ENCODE data around the gene SMCHD1.

DNA sequence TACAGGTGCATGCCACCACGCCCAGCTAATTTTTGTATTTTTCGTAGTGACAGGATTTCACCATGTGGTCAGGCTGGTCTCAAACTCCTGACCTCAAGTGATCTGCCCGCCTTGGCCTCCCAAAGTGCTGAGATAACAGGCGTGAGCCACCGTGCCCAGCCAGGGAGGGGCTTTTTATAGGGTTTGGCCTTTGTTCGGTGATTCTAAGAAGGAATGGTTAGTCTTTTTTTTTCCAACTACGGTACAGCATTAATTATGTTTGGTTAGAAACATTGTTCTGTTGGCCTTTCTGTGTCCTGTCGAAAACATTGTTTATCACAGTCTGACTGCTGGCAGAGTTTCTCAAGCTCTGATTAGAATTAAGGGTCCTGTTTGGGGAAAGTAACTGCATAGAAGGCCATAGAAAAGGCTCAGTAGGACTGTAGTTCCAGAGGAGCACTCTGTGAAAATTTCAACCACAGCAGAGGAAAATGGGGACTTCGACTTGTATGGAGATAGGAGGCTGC, 19.3 kb upstream of the SMCHD1 start:
- TF ChIP-seq, protein P1, sequence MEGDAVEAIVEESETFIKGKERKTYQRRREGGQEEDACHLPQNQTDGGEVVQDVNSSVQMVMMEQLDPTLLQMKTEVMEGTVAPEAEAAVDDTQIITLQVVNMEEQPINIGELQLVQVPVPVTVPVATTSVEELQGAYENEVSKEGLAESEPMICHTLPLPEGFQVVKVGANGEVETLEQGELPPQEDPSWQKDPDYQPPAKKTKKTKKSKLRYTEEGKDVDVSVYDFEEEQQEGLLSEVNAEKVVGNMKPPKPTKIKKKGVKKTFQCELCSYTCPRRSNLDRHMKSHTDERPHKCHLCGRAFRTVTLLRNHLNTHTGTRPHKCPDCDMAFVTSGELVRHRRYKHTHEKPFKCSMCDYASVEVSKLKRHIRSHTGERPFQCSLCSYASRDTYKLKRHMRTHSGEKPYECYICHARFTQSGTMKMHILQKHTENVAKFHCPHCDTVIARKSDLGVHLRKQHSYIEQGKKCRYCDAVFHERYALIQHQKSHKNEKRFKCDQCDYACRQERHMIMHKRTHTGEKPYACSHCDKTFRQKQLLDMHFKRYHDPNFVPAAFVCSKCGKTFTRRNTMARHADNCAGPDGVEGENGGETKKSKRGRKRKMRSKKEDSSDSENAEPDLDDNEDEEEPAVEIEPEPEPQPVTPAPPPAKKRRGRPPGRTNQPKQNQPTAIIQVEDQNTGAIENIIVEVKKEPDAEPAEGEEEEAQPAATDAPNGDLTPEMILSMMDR (conservative IDR thresholded peaks at IDR 0.05; ENCODE audit: low read depth in 2 of 2), result no peak
- TF ChIP-seq CREB1 (CRISPR knock-in tag; IDR thresholded peaks at IDR 0.05; ENCODE audit: low read depth), result no peak
- TF ChIP-seq JUNB (IDR thresholded peaks at IDR 0.05; ENCODE audit: unreplicated experiment), result no peak
- TF ChIP-seq ZNF331 (CRISPR knock-in tag; IDR thresholded peaks at IDR 0.05; ENCODE audit: low read depth), result no peak
- no peak for TF ChIP-seq POLR2AphosphoS5 (IDR thresholded peaks at IDR 0.05; ENCODE audit: low read depth)
- TF ChIP-seq EZH2 (IDR thresholded peaks at IDR 0.05; ENCODE audit: low read depth, unreplicated experiment), result no peak
- TF ChIP-seq, protein P2, sequence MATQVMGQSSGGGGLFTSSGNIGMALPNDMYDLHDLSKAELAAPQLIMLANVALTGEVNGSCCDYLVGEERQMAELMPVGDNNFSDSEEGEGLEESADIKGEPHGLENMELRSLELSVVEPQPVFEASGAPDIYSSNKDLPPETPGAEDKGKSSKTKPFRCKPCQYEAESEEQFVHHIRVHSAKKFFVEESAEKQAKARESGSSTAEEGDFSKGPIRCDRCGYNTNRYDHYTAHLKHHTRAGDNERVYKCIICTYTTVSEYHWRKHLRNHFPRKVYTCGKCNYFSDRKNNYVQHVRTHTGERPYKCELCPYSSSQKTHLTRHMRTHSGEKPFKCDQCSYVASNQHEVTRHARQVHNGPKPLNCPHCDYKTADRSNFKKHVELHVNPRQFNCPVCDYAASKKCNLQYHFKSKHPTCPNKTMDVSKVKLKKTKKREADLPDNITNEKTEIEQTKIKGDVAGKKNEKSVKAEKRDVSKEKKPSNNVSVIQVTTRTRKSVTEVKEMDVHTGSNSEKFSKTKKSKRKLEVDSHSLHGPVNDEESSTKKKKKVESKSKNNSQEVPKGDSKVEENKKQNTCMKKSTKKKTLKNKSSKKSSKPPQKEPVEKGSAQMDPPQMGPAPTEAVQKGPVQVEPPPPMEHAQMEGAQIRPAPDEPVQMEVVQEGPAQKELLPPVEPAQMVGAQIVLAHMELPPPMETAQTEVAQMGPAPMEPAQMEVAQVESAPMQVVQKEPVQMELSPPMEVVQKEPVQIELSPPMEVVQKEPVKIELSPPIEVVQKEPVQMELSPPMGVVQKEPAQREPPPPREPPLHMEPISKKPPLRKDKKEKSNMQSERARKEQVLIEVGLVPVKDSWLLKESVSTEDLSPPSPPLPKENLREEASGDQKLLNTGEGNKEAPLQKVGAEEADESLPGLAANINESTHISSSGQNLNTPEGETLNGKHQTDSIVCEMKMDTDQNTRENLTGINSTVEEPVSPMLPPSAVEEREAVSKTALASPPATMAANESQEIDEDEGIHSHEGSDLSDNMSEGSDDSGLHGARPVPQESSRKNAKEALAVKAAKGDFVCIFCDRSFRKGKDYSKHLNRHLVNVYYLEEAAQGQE (IDR thresholded peaks at IDR 0.05; ENCODE audit: unreplicated experiment), result no peak
- no peak for TF ChIP-seq ZNF114 (CRISPR knock-in tag; IDR thresholded peaks at IDR 0.05)
